PC-3 (cell line): ENCODE measurements around the gene MGAT2. TPM values are rescaled to one million over a fixed set of nuclear protein-coding genes. Genes with fewer than 3 reads are reported as not detected.
"Not testable (repeated sequence)": the region's sequence is repeated elsewhere in the genome, so short reads cannot be mapped to it uniquely, and the experiment has no call there.

Experiments
- ATAC-seq: fragments of 200-7000 bp; cut with Tn5 transposase; 2 replicates; pipeline ENCODE4 v1.9.1; 2020; ENCODE audit warnings: mild to moderate bottlenecking, moderate library complexity
- BruUV-seq: library from RNA; stranded (reverse); fragments of 400-500 nt; replicated peaks from 2 replicates; lab custom pipeline; 2021; lab: Mats Ljungman, UMichigan
- CTCF ChIA-PET: fragments of 300-600 bp; sonication (Branson Sonifier 250); formaldehyde crosslinking; loops from one replicate; lab custom pipeline; 2022; ENCODE audit warnings: antibody characterized with exemption; lab: Charles Lee
- POLR2A ChIA-PET: fragments of 300-600 bp; sonication (Branson Sonifier 250); formaldehyde crosslinking; loops from one replicate; lab custom pipeline; 2022; ENCODE audit warnings: antibody characterized with exemption; ENCODE audit not compliant: unreplicated experiment; lab: Charles Lee
- DNase-seq: peaks from one replicate; pipeline ENCODE4 v3.0.0-alpha.2; 2015
- H2AFZ ChIP-seq: fragments of 300-600 bp; sonication (generic); 2 replicates; pipeline ENCODE4 v1.6.0; 2016; ENCODE audit warnings: antibody characterized with exemption, low read length
- H3F3A ChIP-seq: fragments of 300-600 bp; sonication (generic); one replicate; pipeline ENCODE4 v1.6.0; 2017; ENCODE audit warnings: antibody characterized with exemption, low read length, control low read depth, mild to moderate bottlenecking; ENCODE audit not compliant: unreplicated experiment
- H3K27ac ChIP-seq: fragments of 300-600 bp; sonication (generic); 2 replicates; pipeline ENCODE4 v1.5.1; 2016; ENCODE audit warnings: mild to moderate bottlenecking, low read length
- H3K27me3 ChIP-seq: fragments of 300-600 bp; sonication (generic); 2 replicates; pipeline ENCODE4 v1.6.1; 2016; ENCODE audit warnings: low read length, mixed read lengths
- H3K36me3 ChIP-seq: fragments of 300-600 bp; sonication (generic); 2 replicates; pipeline ENCODE4 v1.6.1; 2016; ENCODE audit warnings: low read depth, mixed run types, low read length, mixed read lengths
- H3K4me1 ChIP-seq: fragments of 300-600 bp; sonication (generic); 2 replicates; pipeline ENCODE4 v1.5.1; 2016; ENCODE audit warnings: low read length; ENCODE audit not compliant: insufficient read depth
- H3K4me2 ChIP-seq: fragments of 300-600 bp; sonication (generic); 2 replicates; pipeline ENCODE4 v1.6.0; 2016; ENCODE audit warnings: low read length
- H3K4me3 ChIP-seq: fragments of 300-600 bp; sonication (generic); 2 replicates; pipeline ENCODE4 v1.5.1; 2016; ENCODE audit warnings: mild to moderate bottlenecking, low read length, mixed read lengths
- H3K79me2 ChIP-seq: fragments of 300-600 bp; sonication (generic); 2 replicates; pipeline ENCODE4 v1.6.1; 2017; ENCODE audit warnings: low read length, mixed read lengths
- H3K9ac ChIP-seq: fragments of 300-600 bp; sonication (generic); 2 replicates; pipeline ENCODE4 v1.6.0; 2016; ENCODE audit warnings: mild to moderate bottlenecking, low read length
- H3K9me2 ChIP-seq: fragments of 300-600 bp; sonication (generic); replicated peaks from 2 replicates; pipeline ENCODE4 v1.6.1; 2016; ENCODE audit warnings: mixed run types, low read length, mixed read lengths
- H3K9me3 ChIP-seq: fragments of 300-600 bp; sonication (generic); 2 replicates; pipeline ENCODE4 v1.6.1; 2016; ENCODE audit warnings: low read length, mixed read lengths
- H4K20me1 ChIP-seq: fragments of 300-600 bp; sonication (generic); 2 replicates; pipeline ENCODE4 v1.6.1; 2016; ENCODE audit warnings: low read length, mixed read lengths
- CTCF ChIP-seq: fragments of 300-600 bp; sonication (generic); conservative IDR thresholded peaks from 2 replicates; pipeline ENCODE4 v1.5.1; 2017; ENCODE audit warnings: antibody characterized with exemption, low read depth, mild to moderate bottlenecking, low read length
- EZH2 ChIP-seq: fragments of 300-600 bp; sonication (generic); IDR thresholded peaks from one replicate; pipeline ENCODE4 v1.6.1; 2017; ENCODE audit warnings: antibody characterized with exemption, mild to moderate bottlenecking, low read length; ENCODE audit not compliant: unreplicated experiment
- EZH2phosphoT487 ChIP-seq: fragments of 300-600 bp; sonication (generic); IDR thresholded peaks from 2 replicates; pipeline ENCODE4 v1.6.1; 2018; ENCODE audit warnings: mild to moderate bottlenecking, antibody characterized with exemption, low read length, borderline replicate concordance
- intact Hi-C: fragments of 100-400 bp; cut with micrococcal nuclease; formaldehyde crosslinking; loops from 2 replicates; pipeline ENCODE4 v1.9.0; 2023
- total RNA-seq: library from RNA; depleted of rRNA; stranded (reverse); fragments of >200 nt; gene quantifications from 2 replicates; pipeline ENCODE4 v1.2.3, GENCODE V29; 2014

Gene MGAT2
- total RNA-seq, 1 experiment from 2014 or later, result 39.5 TPM

- Histone ChIP-seq H3K4me1 (peaks cover 20% of the 10 kb centered on the region), H3K9ac (no peak overlapping the region), H4K20me1 (peaks cover 41% of the 10 kb centered on the region), H3F3A (peaks cover 21% of the 10 kb centered on the region), H3K27me3 (no peaks in the 10 kb centered on the region), H3K9me2 (no peaks in the 10 kb centered on the region), H3K27ac (no peak overlapping the region), H3K4me2 (0 out of 2 replicates have a peak overlapping the region, but pooled peaks have one; percentile 84), H3K79me2 (peaks cover 71% of the 10 kb centered on the region), H3K36me3 (peaks cover 43% of the 10 kb centered on the region), H2AFZ (no peak overlapping the region), H3K9me3 (no peaks in the 10 kb centered on the region), H3K4me3 (no peak overlapping the region)
- intact Hi-C loops, result no loop called here
- DNase-seq (no peak), ATAC-seq (no peak)
- BruUV-seq, result no TSS peak
- CTCF ChIA-PET, result no interaction called here
- POLR2A ChIA-PET, result no interaction called here
- TF ChIP-seq CTCF, result no peak
- TF ChIP-seq EZH2phosphoT487, result no peak
- TF ChIP-seq EZH2, result no peak
Observed at GRCh38 chr14:49582113-49582977, 38.3 kb upstream of the MGAT2 start.

- BruUV-seq, result no TSS peak
- Histone ChIP-seq H3K4me3 (peak overlapping the region; percentile 93), H3K4me1 (peaks cover 20% of the 10 kb centered on the region), H4K20me1 (peaks cover 41% of the 10 kb centered on the region), H3K9ac (no peak overlapping the region), H3K36me3 (peaks cover 35% of the 10 kb centered on the region), H3K9me3 (no peaks in the 10 kb centered on the region), H3K79me2 (peaks cover 70% of the 10 kb centered on the region), H3K27me3 (no peaks in the 10 kb centered on the region), H3K9me2 (no peaks in the 10 kb centered on the region), H2AFZ (no peak overlapping the region), H3K27ac (no peak overlapping the region), H3F3A (peaks cover 16% of the 10 kb centered on the region), H3K4me2 (peak overlapping the region; percentile 84)
- ChIA-PET CTCF (no interaction called here), POLR2A (no interaction called here)
- intact Hi-C loops, result no loop called here
- TF ChIP-seq EZH2phosphoT487 (no peak), CTCF (no peak), EZH2 (no peak)
- DNase-seq (no peak), ATAC-seq (no peak)
Observed at GRCh38 chr14:49583629-49584028, 37.0 kb upstream of the MGAT2 start.

GRCh38 chr14:49584058-49584457 is 36.5 kb upstream of the MGAT2 start:
- DNase-seq (no peak), ATAC-seq (no peak)
- Histone ChIP-seq H3K9me3 (no peaks in the 10 kb centered on the region), H3K4me2 (peak overlapping the region; percentile 84), H2AFZ (no peak overlapping the region), H3K36me3 (peaks cover 35% of the 10 kb centered on the region), H3K9me2 (no peaks in the 10 kb centered on the region), H3K9ac (peak overlapping the region; percentile 97), H3K4me3 (peak overlapping the region; percentile 93), H4K20me1 (peaks cover 41% of the 10 kb centered on the region), H3F3A (peaks cover 16% of the 10 kb centered on the region), H3K27ac (no peak overlapping the region), H3K27me3 (no peaks in the 10 kb centered on the region), H3K4me1 (peaks cover 20% of the 10 kb centered on the region), H3K79me2 (peaks cover 66% of the 10 kb centered on the region)
- ChIA-PET CTCF (no interaction called here), POLR2A (no interaction called here)
- BruUV-seq, result no TSS peak
- intact Hi-C loops, result no loop called here
- no peak for TF ChIP-seq EZH2phosphoT487
- no peak for TF ChIP-seq CTCF
- TF ChIP-seq EZH2, result no peak

GRCh38 chr14:49584981-49585640 is 35.5 kb upstream of the MGAT2 start:
- H3K9me2 ChIP-seq, H3K27me3 ChIP-seq, BruUV-seq, CTCF ChIA-PET, DNase-seq, H2AFZ ChIP-seq, ATAC-seq, H3K9me3 ChIP-seq: not testable (repeated sequence)
- peak overlapping the region; percentile 93 for H3K4me3 ChIP-seq
- peak overlapping the region; percentile 59; the same call in 1 of the 2 replicates for H3K27ac ChIP-seq
- H3K79me2 ChIP-seq, result peaks cover 55% of the 10 kb centered on the region
- POLR2A ChIA-PET, result interaction anchor here (0.6 kb wide), 2 partner anchors 74 to 134 kb away, joined by 3 to 8 read pairs; no protein-coding TSS in a partner anchor
- peaks cover 41% of the 10 kb centered on the region for H4K20me1 ChIP-seq
- H3K9ac ChIP-seq, result peak overlapping the region; percentile 97
- peaks cover 16% of the 10 kb centered on the region for H3F3A ChIP-seq
- H3K36me3 ChIP-seq, result peaks cover 35% of the 10 kb centered on the region
- peak overlapping the region; percentile 84 for H3K4me2 ChIP-seq
- intact Hi-C loops, result loop anchor here (1.0 kb wide), 1 partner anchor 182 kb away; no protein-coding TSS in a partner anchor
- H3K4me1 ChIP-seq, result peaks cover 20% of the 10 kb centered on the region
